ENCODE results near the gene UBA7.

UBA7 gene

GRCh38 chr3:49805897-49806701 lies 7.7 kb downstream of the UBA7 start:
- no peak for DNase-seq (ENCODE audit: low read depth)

- peak; percentile 51 for DNase-seq (ENCODE audit: low read depth)
Measured at GRCh38 chr3:49805367-49805782, 8.4 kb downstream of the UBA7 start.

- no peak for DNase-seq (ENCODE audit: low read depth)
Measured at GRCh38 chr3:49804141-49805041, 9.4 kb downstream of the UBA7 start.

- DNase-seq (ENCODE audit: low read depth): no peak
Measured at GRCh38 chr3:49803465-49804140, 10.2 kb downstream of the UBA7 start.

GRCh38 chr3:49802719-49803464 lies 10.9 kb downstream of the UBA7 start, which contains the start of gene INKA1:
INKA1 (plus strand) TSS chr3:49803261; CDS start chr3:49803393, 132 bp downstream.
- peak; percentile 49 for DNase-seq (ENCODE audit: low read depth)

- DNase-seq (ENCODE audit: low read depth): no peak
Measured at GRCh38 chr3:49801160-49801559, 12.6 kb downstream of the UBA7 start.

- DNase-seq (ENCODE audit: low read depth): peak; percentile 43
Measured at GRCh38 chr3:49799761-49800160, 14.0 kb downstream of the UBA7 start, which contains the start of gene CDHR4. CDHR4 (minus strand) TSS chr3:49799873; CDS start chr3:49799812, 61 bp downstream.

GRCh38 chr3:49799105-49799504 lies 14.6 kb downstream of the UBA7 start:
- no peak for DNase-seq (ENCODE audit: low read depth)

GRCh38 chr3:49794926-49795905 lies 18.5 kb downstream of the UBA7 start:
- no peak for DNase-seq (ENCODE audit: low read depth)

- DNase-seq (ENCODE audit: low read depth): no peak
Measured at GRCh38 chr3:49794431-49794830, 19.3 kb downstream of the UBA7 start.

GRCh38 chr3:49793486-49794085 lies 20.2 kb downstream of the UBA7 start:
- DNase-seq (ENCODE audit: low read depth): no peak

GRCh38 chr3:49792371-49793150 lies 21.2 kb downstream of the UBA7 start:
- no peak for DNase-seq (ENCODE audit: low read depth)

GRCh38 chr3:49791571-49791970 lies 22.2 kb downstream of the UBA7 start:
- DNase-seq (ENCODE audit: low read depth): no peak

GRCh38 chr3:49790626-49791411 lies 22.9 kb downstream of the UBA7 start:
- no peak for DNase-seq (ENCODE audit: low read depth)

- DNase-seq (ENCODE audit: low read depth): no peak
Measured at GRCh38 chr3:49788056-49788455, 25.7 kb downstream of the UBA7 start.

- DNase-seq (ENCODE audit: low read depth): no peak
Measured at GRCh38 chr3:49787536-49787935, 26.2 kb downstream of the UBA7 start.

GRCh38 chr3:49787182-49787464 lies 26.6 kb downstream of the UBA7 start:
- DNase-seq (ENCODE audit: low read depth): no peak
